ENCODE measurements around the gene MC1R. TPM values are rescaled to one million over a fixed set of nuclear protein-coding genes. Genes with fewer than 3 reads are reported as not detected.
"Not testable (repeated sequence)": the region's sequence is repeated elsewhere in the genome, so short reads cannot be mapped to it uniquely, and the experiment has no call there.

The MC1R gene
- polyA plus RNA-seq, 1 donor = 4.9 TPM

- no peak for DNase-seq
Observed at GRCh38 chr16:89958596-89958995, 39.9 kb downstream of the MC1R start.

GRCh38 chr16:89960966-89961365 lies 42.3 kb downstream of the MC1R start:
- DNase-seq = no peak

GRCh38 chr16:89961920-89962319 lies 43.3 kb downstream of the MC1R start:
- no peak for DNase-seq

GRCh38 chr16:89962754-89963498 lies 44.3 kb downstream of the MC1R start:
- DNase-seq = no peak

- DNase-seq = no peak
Observed at GRCh38 chr16:89964201-89964600, 45.5 kb downstream of the MC1R start.

- no peak for DNase-seq
Observed at GRCh38 chr16:89965447-89966225, 47.0 kb downstream of the MC1R start.

- DNase-seq = no peak
Observed at GRCh38 chr16:89966756-89967155, 48.1 kb downstream of the MC1R start.

GRCh38 chr16:89967436-89967835 lies 48.8 kb downstream of the MC1R start:
- DNase-seq = not testable (repeated sequence)

- DNase-seq = not testable (repeated sequence)
Observed at GRCh38 chr16:89968074-89968473, 49.4 kb downstream of the MC1R start.

- no peak for DNase-seq
Observed at GRCh38 chr16:89969741-89970410, 51.2 kb downstream of the MC1R start.

Other genes with a start within 250 kb of the MC1R start
- gene CDK10, start 232.2 kb upstream of the MC1R start, polyA plus RNA-seq (ENCODE audit: insufficient read length) = 122 TPM
- gene SPATA2L, start 217.2 kb upstream of the MC1R start, polyA plus RNA-seq (ENCODE audit: insufficient read length) = 4.3 TPM
- 12.6 TPM for gene VPS9D1, start 198.0 kb upstream of the MC1R start, polyA plus RNA-seq (ENCODE audit: insufficient read length)
- 26.1 TPM for gene ZNF276, start 197.3 kb upstream of the MC1R start, polyA plus RNA-seq (ENCODE audit: insufficient read length)
- 50.2 TPM for gene FANCA, start 102.2 kb upstream of the MC1R start, polyA plus RNA-seq (ENCODE audit: insufficient read length)
- 15.7 TPM for gene SPIRE2, start 90.4 kb upstream of the MC1R start, polyA plus RNA-seq (ENCODE audit: insufficient read length)
- 168 TPM for gene TCF25, start 45.3 kb upstream of the MC1R start, polyA plus RNA-seq (ENCODE audit: insufficient read length)
- 8.8 TPM for gene TUBB3, start 4.5 kb downstream of the MC1R start, polyA plus RNA-seq (ENCODE audit: insufficient read length)
- gene DEF8, start 29.9 kb downstream of the MC1R start, polyA plus RNA-seq (ENCODE audit: insufficient read length) = 38.6 TPM
- gene DBNDD1, start 100.6 kb downstream of the MC1R start, polyA plus RNA-seq (ENCODE audit: insufficient read length) = 10.6 TPM
- gene PRDM7, start 158.5 kb downstream of the MC1R start, polyA plus RNA-seq (ENCODE audit: insufficient read length) = 0.91 TPM

All from left kidney (tissue), 2 donors.